Neural crest cell (in vitro differentiated cells): ENCODE measurements around the gene MCC. TPM values are rescaled to one million over a fixed set of nuclear protein-coding genes. Genes with fewer than 3 reads are reported as not detected.

Experiments used
- DNase-seq: peaks from one replicate; pipeline ENCODE4 v3.0.0; 2021; ENCODE audit warnings: low read depth, mixed read lengths, low spot score
- H3K27ac Mint-ChIP-seq: one replicate; pipeline ENCODE4 v1.8.0; 2021; ENCODE audit warnings: mild to moderate bottlenecking, mixed read lengths; ENCODE audit not compliant: unreplicated experiment
- H3K27me3 Mint-ChIP-seq: 2 replicates; pipeline ENCODE4 v1.8.0; 2021; ENCODE audit warnings: low read depth, mild to moderate bottlenecking, mixed read lengths
- H3K36me3 Mint-ChIP-seq: 2 replicates; pipeline ENCODE4 v1.8.0; 2021; ENCODE audit warnings: low read depth, mild to moderate bottlenecking, mixed read lengths
- H3K4me1 Mint-ChIP-seq: 2 replicates; pipeline ENCODE4 v1.8.0; 2021; ENCODE audit warnings: mixed read lengths
- H3K4me3 Mint-ChIP-seq: one replicate; pipeline ENCODE4 v1.8.0; 2021; ENCODE audit warnings: mild to moderate bottlenecking, mixed read lengths
- H3K9me3 Mint-ChIP-seq: 2 replicates; pipeline ENCODE4 v1.8.0; 2021; ENCODE audit warnings: mixed read lengths
- total RNA-seq: library from RNA; stranded (reverse); gene quantifications from 2 replicates; pipeline ENCODE4 v1.2.1, GENCODE V29; 2021
- TF ChIP-seq, protein P1 (sequence below): fragments of 200-600 bp; sonication (generic); conservative IDR thresholded peaks from 2 replicates; pipeline ENCODE4 v1.5.0; 2021; ENCODE audit warnings: antibody characterized with exemption, mild to moderate bottlenecking

Gene MCC
- total RNA-seq, 1 donor from 2014 or later = 10.8 TPM

DNA sequence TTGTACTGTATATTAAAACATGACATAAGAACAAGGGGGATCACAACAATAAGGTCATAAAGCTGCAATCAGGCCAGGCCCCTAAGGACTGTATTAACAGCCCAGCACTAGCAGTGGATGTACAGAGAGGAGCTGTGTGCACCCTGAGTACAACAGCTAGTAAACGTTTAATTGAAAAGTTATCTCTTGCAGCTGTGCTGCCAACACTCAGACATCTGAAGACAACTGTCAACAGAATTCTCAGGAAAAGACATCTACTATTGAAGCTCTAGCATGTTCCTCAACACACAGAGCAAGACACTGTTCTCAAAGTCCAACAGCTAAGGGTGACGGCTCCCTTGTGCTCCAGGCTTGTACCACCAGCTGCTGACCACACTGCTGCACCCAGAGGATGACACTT is 312.1 kb downstream of the MCC start:
- Mint-ChIP-seq H3K4me1 (no peaks in the 10 kb centered on the region), H3K27ac (no peak overlapping the region)
- TF ChIP-seq, protein P1, sequence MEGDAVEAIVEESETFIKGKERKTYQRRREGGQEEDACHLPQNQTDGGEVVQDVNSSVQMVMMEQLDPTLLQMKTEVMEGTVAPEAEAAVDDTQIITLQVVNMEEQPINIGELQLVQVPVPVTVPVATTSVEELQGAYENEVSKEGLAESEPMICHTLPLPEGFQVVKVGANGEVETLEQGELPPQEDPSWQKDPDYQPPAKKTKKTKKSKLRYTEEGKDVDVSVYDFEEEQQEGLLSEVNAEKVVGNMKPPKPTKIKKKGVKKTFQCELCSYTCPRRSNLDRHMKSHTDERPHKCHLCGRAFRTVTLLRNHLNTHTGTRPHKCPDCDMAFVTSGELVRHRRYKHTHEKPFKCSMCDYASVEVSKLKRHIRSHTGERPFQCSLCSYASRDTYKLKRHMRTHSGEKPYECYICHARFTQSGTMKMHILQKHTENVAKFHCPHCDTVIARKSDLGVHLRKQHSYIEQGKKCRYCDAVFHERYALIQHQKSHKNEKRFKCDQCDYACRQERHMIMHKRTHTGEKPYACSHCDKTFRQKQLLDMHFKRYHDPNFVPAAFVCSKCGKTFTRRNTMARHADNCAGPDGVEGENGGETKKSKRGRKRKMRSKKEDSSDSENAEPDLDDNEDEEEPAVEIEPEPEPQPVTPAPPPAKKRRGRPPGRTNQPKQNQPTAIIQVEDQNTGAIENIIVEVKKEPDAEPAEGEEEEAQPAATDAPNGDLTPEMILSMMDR = no peak

DNA sequence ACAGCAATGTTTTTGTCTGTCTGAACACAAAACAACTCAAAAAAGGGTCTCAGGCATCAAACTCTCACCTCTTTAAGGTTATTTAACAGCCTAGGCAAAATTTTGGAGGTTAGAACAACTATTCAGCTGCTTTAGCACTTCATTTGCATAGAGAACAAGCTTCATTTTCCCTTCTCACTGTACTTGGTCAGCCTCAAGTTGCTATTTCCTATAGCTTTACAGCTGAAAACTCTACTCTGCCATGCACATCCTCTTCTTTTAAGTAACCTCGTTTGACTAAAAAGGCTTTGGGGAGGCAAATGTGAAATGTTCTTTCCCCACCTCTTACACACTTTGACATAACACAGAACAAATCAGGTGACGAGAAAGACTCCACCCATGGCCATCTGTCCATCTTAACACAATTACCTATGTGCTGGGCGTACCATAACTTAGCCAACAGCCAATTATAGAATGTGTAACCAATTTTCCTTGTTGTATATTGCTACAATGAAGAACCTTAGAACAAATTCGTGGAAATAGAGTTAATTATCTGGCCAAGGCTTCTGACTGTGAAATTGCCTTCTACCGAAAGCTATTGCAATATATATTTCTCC is 315.9 kb downstream of the MCC start:
- Mint-ChIP-seq H3K9me3 (no peaks in the 10 kb centered on the region), H3K27me3 (no peaks in the 10 kb centered on the region), H3K4me1 (peaks cover 14% of the 10 kb centered on the region), H3K4me3 (no peak overlapping the region), H3K27ac (no peak overlapping the region), H3K36me3 (no peaks in the 10 kb centered on the region)
- DNase-seq = no peak
- TF ChIP-seq, protein P1 = no peak

More for the DNA sequence above, 312.1 kb downstream of the MCC start:
- H3K9me3 Mint-ChIP-seq = no peaks in the 10 kb centered on the region
- no peaks in the 10 kb centered on the region for H3K36me3 Mint-ChIP-seq
- DNase-seq = no peak
- H3K4me3 Mint-ChIP-seq = no peak overlapping the region
- H3K27me3 Mint-ChIP-seq = no peaks in the 10 kb centered on the region

DNA sequence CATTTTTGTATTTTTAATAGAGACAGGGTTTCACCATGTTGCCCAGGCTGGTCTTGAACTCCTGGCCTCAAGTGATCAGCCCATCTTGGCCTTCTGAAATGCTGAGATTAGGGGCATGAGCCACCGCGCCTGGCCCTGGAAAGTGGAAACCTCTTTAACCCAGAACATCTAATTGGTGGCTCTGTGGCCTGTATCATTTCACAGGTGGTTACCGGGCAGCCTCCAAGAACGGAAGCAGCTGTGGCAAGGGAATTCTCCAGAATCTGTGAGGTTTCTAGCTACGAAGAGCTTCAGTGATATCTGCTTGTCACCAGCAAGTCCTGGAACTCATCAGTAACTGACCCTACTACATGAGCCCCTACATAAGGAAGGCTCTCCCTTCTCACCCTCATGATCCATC is 316.7 kb downstream of the MCC start:
- peaks cover 18% of the 10 kb centered on the region for H3K4me1 Mint-ChIP-seq
- TF ChIP-seq, protein P1 = no peak
- H3K27ac Mint-ChIP-seq = no peak overlapping the region
- H3K4me3 Mint-ChIP-seq = no peak overlapping the region
- no peaks in the 10 kb centered on the region for H3K36me3 Mint-ChIP-seq
- no peaks in the 10 kb centered on the region for H3K9me3 Mint-ChIP-seq
- H3K27me3 Mint-ChIP-seq = peaks cover 2% of the 10 kb centered on the region
- no peak for DNase-seq

DNA sequence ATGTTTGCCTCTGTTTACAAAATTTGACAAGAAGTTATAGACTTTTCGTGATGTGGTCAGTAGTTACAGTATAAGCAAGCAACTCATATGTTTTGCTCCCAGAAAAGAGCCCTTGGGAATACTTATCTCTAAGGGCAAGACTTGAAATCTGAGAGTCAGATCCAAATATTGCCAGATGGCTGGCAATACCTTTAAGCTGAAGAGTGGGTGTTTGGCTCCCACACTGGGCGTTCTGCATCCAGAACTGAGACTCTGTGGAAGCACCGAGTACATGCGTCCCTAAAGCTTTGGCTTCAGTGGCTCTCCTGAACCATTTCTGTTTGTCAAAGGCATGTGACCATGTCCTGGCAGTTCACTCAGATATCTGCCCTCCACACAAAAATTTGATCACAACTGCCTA is 317.5 kb downstream of the MCC start:
- no peaks in the 10 kb centered on the region for H3K9me3 Mint-ChIP-seq
- no peak overlapping the region for H3K27ac Mint-ChIP-seq
- H3K4me1 Mint-ChIP-seq = peaks cover 18% of the 10 kb centered on the region
- H3K36me3 Mint-ChIP-seq = no peaks in the 10 kb centered on the region
- TF ChIP-seq, protein P1 = no peak
- H3K4me3 Mint-ChIP-seq = no peak overlapping the region
- peaks cover 2% of the 10 kb centered on the region for H3K27me3 Mint-ChIP-seq
- DNase-seq = no peak

DNA sequence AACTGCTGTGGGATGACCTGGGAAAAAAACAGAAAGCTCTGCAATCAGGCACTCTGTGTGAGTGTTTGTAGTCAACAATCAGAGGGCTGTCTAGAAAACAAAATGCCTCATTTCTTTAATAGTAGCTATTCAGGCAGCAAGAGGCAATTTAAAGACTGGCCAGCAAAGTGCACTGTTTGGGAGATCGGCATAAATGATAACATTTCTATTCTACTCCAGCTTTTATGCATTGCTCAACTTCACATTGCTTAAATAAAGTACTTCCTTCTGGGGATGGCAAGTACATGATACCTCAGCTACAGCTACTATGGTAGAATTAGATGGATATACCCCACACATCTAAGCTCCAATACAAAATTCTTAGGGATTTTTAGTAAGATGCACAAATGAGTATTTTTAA is 318.5 kb downstream of the MCC start:
- Mint-ChIP-seq H3K4me1 (peaks cover 18% of the 10 kb centered on the region), H3K36me3 (no peaks in the 10 kb centered on the region), H3K4me3 (no peak overlapping the region), H3K27me3 (peaks cover 2% of the 10 kb centered on the region), H3K27ac (no peak overlapping the region), H3K9me3 (no peaks in the 10 kb centered on the region)
- DNase-seq = no peak
- TF ChIP-seq, protein P1 = no peak
